Right ventricle myocardium superior (tissue), 1 donor: ENCODE results near the gene TTN. TPM values are rescaled to one million over a fixed set of nuclear protein-coding genes. Genes with fewer than 3 reads are reported as not detected.

Experiments used
- ATAC-seq: fragments of 200-7000 bp; cut with Tn5 transposase; one replicate; pipeline ENCODE4 v1.9.1; 2020; ENCODE audit warnings: mild to moderate bottlenecking; ENCODE audit not compliant: poor library complexity
- DNase-seq: peaks from one replicate; pipeline ENCODE4 v3.0.0-alpha.2; 2020
- intact Hi-C: fragments of 100-400 bp; cut with DNase I; formaldehyde crosslinking; loops from one replicate; pipeline ENCODE4 v1.11.2; 2022
- total RNA-seq: library from RNA; stranded (reverse); fragmentation: NEBNext Ultra II Directional; extraction: Animal tissue kit (Norgen Biotek cat#: 25700); gene quantifications from one replicate; pipeline ENCODE4 v1.2.1, GENCODE V29; 2021
- donor health status: DM: no; HTN: yes; CAD: no; lungs with severe emphysema.

The TTN gene
- total RNA-seq, 1 donor from 2014 or later, result 3,113 TPM

DNA sequence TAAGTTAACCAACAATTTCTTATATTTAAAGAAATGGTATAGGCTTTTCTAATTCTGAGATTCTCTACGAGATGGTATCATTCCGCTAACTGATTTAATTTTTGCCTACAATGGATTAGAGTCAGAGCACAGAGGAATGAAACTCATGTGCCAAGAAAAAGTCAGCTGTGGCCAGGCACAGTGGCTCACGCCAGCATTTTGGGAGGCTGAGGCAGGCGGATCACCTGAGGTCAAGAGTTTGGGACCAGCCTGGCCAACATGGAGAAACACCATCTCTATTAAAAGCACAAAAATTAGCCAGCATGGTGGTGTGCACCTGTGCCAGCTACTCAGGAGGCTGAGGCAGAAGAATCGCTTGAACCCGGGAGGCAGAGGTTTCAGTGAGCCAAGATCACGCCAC lies 17.0 kb upstream of the TTN start:
- DNase-seq (peak; percentile 41), ATAC-seq (no peak)
- intact Hi-C loops, result no loop called here

DNA sequence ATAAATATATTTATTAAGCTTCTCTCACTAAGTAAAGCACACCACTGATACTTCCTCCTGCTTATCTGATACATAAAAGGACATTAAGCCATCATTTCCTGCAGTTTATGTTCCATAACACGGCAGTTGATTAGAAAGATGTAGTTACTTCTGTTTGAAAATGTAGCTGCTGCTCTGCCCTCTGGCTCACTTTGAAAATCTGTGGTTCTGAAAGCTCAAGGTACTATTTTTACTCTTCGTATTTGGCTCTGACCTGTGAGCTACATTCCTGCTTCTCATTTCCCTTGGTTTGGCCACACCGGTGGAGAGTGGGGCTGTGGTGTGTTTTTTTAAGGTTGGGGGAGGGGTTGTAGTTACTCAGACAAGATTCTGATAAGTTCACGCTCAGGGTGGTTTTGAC lies 12.8 kb upstream of the TTN start:
- intact Hi-C loops, result no loop called here

DNA sequence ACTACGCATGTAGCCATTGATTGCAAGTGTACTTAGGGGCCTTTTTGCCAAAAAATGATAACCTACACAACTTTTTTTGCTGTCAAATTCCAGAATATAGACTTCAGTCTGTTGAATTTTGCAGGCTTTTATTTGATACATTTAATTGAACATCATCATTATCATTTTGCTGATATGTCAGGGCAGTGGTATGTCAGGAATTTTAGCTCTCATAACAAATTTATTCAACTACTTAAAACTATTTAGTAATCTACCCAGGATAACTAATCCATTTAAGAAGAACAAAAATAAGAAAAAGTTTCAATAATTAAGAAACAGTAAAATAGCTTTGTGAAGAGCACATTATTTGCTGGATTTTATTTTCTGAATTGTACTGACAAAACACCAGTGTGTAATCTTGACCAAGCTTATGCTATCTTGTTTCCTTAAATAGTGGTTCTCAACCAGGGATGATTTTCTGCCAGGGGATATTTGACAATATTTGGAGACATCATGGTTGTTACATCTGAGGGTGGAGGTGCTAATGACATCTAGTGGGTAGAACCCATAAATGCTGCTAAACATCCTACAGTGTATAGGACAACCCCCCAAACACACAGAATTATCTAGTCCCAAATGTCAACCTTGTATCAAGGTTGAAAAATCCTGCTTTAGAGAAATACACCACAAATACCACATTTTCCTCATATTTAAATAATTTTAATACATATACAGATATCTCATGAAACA lies 12.1 kb upstream of the TTN start:
- peak; percentile 78 for ATAC-seq
- DNase-seq, result no peak
- intact Hi-C loops, result no loop called here

More for the DNA sequence above, 12.8 kb upstream of the TTN start:
- DNase-seq (peak; percentile 43), ATAC-seq (peak; percentile 92)

DNA sequence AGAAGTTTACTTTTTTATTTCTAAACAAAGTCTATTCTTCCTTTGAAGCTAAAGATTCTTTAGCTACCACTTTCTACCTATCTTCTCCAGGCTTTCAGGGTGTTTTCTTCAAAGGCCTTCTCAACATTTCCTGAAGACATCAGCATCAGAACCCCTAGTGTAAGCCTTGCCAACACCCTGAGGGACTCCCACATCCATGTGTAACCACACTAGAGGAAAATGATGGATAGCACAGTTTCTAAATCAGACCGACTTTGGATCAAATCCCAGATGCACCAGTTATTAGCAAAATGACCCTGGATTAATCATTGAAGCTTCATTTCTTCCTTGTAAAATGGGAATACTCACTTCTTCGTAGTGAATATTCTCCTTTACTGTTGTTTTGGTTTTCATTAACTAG lies 4.7 kb upstream of the TTN start:
- ATAC-seq (no peak), DNase-seq (no peak)
- intact Hi-C loops, result no loop called here

DNA sequence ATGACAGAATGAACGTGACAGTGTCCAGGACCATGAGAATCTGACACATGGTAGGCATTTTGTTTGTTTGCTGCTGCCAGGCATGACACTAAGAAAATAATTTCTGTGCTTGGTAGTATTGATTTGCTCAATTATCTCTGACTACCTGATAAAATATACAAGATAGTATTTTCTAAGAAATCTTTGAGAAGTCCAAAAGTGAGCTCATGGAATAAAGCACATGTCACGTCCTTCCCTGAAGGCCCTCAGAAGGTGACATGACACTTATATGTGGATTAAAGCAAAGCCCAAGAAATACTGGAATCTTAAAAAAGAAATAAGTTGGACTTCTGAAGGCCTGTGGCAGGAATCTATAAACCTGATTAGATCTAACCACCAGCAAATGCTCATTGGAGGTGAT lies 3.8 kb upstream of the TTN start:
- no peak for DNase-seq
- intact Hi-C loops, result no loop called here
- no peak for ATAC-seq

DNA sequence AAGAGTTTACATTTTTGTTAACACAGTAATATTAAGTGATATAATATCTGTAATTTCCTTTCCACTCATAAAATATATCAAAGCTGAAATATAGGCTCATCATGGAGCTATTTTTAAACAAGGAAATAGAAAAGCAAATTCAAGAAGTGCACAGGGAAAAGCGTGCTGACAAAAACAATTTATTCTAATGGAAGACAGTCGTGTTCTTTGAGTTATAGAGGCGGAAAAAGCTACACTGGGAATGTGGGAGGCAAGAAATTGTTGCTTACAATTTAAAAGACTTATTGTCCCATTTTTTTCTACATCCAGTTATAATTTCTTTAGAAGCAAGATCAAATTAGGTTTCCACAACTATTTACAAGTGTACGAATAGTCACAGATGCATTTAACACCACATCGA lies 3.2 kb upstream of the TTN start:
- ATAC-seq (no peak), DNase-seq (no peak)
- intact Hi-C loops, result no loop called here

DNA sequence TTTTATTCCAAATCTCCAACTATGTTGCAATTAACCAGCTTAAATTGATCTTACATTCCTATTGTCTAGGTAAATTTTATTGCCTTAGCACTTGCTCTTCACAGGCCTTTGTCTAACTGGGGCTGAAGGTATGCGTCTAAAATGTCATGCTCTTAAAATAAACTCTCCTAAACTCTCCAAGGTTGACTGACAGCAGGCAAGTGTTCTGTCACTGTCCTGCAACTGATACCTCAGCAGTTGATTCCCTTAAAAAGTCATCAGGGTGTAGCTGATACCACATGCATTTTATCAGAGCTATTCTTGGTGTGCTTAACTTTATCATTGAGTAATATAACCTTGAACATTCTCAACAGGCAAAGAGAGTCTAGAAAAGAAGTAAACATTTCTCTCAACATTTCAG lies 680 bp downstream of the TTN start:
- intact Hi-C loops, result loop anchor here (10.0 kb wide), 1 partner anchor 48 kb away; no protein-coding TSS in a partner anchor
- DNase-seq (no peak), ATAC-seq (peak; percentile 79)

DNA sequence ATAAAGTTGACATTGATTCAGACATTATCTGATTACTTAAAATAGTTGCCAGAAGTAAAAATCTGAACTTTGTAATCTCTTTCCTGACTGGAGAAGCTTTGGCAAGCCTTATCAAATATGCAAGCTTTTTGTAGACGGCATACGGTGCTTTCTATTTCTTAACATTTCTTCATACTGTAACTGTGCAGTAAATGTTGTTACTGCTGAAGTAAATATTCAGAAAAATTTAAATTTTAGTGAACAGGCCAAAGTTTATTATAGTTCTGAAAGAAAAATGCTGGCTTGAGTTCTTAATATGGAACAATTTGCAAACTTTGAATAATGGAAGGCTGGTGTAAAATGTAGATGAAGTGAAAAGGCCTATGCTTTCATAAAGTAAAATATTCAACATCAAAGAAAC lies 1.8 kb downstream of the TTN start:
- DNase-seq (no peak), ATAC-seq (no peak)
- intact Hi-C loops, result loop anchor here (10.0 kb wide), 1 partner anchor 49 kb away; no protein-coding TSS in a partner anchor

DNA sequence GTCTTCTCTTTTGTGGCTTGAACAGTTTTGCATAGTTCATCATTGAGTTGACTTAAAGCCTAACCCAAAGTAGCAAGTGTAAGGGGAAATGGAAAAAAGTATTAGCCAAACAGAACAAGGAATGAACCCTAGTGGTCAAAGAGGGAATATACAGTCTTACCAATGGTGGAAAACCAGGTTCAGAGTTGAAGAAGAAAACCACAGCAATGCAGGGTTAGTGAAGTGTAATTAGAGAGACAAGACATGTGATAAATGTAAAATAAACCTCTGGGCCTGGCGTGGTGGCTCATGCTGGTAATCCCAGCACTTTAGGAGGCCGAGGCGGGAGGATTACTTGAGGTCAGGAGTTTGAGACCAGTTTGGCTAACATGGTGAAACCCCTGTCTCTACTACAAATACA lies 2.4 kb downstream of the TTN start:
- no peak for DNase-seq
- ATAC-seq, result no peak
- intact Hi-C loops, result loop anchor here (10.0 kb wide), 1 partner anchor 50 kb away; no protein-coding TSS in a partner anchor

DNA sequence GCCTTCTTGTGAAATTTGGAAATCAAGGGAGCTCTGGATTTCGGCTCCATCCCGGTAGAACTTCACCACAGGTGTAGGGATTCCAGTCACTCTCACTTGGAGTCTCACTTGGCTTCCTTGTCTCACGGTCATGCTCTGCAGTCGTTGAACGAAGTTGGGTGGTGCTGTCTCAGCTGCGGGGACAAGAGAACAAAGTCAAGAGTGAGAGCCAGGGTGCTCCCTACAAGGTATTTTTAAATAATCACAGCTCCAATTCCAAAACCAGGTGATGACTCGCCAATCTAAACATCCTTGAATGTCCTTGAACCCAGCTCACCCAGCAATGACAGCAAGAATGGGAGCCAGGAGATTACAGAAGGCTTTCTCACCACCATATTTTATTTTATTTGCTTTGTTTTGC lies 6.7 kb downstream of the TTN start:
- intact Hi-C loops, result loop anchor here (10.0 kb wide), 1 partner anchor 54 kb away; no protein-coding TSS in a partner anchor
- no peak for DNase-seq
- ATAC-seq, result peak; percentile 62

DNA sequence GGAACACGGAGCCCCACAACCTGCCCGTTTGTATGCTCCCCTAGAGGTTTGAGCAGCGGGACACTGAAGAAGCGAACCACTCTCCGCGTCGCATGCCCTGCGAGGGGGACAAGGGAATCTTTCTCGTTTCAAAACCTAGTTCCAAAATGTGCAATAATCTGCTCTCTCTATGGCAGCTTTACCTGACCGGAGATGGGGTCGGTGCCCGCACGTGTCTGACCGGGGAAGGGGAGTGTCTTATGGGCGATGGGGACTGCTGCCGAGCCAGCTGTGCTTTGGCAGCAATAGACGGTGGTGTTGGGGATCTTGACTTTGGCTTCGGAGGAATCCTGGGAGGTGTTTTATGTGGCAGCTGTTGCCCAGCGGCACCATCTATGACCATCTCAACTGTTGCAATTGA lies 7.9 kb downstream of the TTN start:
- intact Hi-C loops, result loop anchor here (5.0 kb wide), 1 partner anchor 113 kb away; no protein-coding TSS in a partner anchor
- no peak for ATAC-seq
- no peak for DNase-seq

DNA sequence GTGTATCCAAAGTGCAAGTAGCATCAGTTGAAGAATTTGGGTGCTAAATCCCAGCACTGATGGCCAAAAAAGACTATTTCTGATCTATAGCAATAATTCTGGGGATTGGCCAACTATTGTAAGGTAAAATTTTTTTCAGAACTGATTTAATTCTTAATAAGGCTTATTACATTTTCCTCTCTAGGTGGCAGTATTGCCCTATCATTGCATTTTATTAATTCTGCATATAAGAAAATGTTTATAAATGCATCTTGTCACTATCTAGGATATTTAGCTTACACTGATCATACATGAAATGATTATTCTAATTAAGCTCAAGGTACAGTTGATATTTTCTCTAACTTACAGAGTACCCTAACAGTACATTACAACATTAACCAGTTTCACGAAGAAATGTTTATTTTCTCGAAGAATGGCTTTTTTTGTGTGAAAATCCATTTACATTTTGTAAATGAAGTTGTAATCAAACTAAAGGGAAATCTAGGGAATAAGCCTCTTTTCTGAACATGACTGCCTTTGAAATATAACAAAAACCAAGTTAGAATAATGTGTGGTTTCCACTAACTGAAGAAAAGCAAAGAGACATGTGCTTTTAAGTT lies 11.0 kb downstream of the TTN start:
- ATAC-seq (no peak), DNase-seq (no peak)
- intact Hi-C loops, result loop anchor here (5.0 kb wide), 1 partner anchor 116 kb away; no protein-coding TSS in a partner anchor

DNA sequence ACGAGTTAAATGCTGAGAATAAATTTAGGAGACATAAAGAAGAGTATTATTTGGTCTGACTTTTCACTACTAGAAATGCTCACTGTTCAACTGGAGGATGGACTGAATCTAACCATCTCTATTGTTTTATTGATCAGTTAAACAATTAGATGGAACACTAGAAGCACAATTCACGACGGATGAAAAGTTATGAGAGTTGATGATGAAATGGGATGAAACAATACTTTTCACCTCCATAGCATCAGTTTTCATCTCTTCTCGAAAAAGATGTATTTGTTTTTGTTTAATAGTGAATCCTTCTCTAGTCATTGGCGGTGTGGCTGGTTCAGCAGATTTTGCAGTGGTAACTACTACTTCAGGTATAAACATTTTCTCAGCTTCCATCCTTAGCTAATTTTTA lies 19.3 kb downstream of the TTN start:
- intact Hi-C loops, result no loop called here
- no peak for DNase-seq
- ATAC-seq, result no peak

DNA sequence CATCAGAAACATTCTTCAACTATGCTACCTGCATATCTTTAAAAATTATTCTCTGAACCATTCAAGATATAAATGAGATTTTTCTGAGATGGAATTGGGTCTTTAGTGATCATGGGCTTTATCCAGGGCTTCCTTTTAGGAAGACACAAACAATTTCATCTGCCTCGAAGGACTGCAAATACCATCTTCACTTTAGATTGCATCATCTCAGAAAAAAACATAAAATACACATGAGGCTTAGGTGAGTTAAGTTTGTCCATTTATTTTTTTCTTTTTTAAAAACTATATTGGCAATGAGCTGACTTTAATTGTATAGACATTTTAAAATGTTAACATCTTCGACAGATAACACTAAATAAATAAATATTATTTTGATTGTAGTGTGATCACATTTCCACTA lies 20.1 kb downstream of the TTN start:
- DNase-seq (no peak), ATAC-seq (no peak)
- intact Hi-C loops, result no loop called here

DNA sequence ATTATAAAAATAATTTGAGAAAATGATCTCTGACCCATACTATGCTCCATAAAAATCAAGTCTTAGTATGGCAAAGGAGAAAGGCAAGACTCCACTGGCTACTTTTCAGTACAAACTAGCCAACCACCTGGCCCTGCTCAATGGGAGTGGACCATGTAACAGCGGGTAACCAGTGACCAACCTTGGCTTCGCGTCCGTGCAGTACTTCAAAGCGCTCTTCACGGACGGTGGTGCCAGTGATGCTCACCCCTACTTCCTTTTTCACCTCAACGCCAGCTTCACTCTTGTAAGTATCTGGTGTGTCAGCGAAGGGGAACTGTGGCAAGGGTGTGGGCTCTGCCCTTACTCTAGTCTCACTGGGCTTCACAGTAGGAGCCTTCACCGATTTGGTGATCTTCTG lies 23.3 kb downstream of the TTN start:
- DNase-seq (no peak), ATAC-seq (peak; percentile 14)
- intact Hi-C loops, result no loop called here

DNA sequence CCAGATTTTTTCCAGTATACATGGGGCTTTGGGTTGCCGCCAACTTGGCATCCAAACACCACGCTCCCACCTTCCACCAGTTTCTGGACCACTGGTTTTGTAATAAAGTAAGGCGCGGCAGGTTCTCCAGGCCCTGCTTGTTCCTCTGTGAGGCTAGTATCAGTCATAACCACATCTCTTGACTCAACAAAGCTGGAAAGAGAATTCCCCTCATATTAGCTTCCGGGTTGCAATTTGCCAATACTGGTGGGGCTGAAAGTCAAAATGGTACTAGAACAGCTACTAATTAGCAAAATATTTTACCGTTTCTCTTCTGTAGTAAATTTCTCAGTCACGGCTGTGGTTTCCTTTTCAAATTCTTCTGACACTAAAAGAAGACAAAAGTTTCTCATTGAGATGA lies 25.0 kb downstream of the TTN start:
- intact Hi-C loops, result no loop called here
- ATAC-seq (no peak), DNase-seq (no peak)

DNA sequence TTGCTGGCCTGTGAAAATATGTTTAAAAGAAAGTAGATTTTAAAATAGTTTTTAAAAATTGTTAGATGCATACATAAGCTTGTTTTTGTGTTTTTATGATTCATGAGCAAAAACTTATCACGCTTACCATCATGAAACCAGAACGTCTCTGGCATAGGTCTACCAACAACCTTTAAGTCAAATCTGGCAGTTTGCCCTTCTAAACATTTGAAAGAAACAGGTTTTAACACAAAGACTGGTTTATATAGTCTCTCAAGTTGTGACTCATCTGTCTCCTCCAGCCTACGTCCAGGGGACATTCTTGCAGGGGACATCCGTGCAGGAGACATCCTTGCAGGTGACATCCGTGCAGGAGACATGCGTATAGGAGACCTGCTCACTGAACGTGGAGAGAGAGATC lies 29.6 kb downstream of the TTN start:
- ATAC-seq, result no peak
- DNase-seq, result no peak
- intact Hi-C loops, result no loop called here

DNA sequence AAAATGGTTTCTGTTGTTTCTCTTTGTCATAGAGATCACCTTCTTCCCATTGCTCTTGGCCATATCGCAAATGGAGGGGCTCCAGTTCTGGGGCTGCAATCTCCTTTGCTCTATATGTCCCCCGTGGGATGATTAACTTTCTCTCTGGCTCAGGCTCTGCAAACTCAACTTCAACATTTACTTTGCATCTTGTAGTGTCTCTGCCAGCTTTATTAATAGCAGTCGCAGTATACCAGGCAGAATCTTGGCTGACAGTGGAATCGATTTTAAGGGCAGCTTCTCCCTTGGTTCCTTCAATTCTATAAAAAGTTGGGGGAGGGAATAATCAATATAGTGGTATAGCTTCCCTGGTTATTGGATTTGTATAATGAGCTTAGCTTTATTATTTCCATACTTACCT lies 30.5 kb downstream of the TTN start:
- DNase-seq (no peak), ATAC-seq (peak; percentile 30)
- intact Hi-C loops, result no loop called here

DNA sequence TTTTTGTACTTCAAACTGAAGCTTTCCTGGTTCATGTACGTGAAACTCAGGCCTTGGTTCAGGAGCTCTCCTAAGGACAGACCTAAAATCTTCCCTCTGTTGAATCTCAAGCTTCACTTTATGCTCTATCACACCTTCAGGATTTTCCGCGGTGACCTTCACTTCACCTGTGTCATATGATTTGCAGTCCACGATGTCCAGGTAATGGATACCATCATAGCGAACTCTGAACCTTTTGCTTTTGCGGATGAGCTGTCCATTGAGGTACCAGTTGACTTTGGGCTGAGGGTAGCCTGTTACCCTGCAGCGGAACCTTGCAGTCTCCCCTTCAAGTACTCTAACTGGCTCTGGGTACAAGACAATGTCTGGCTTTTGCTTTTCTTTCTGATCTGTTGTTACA lies 31.2 kb downstream of the TTN start:
- ATAC-seq (peak; percentile 19), DNase-seq (no peak)
- intact Hi-C loops, result no loop called here

DNA sequence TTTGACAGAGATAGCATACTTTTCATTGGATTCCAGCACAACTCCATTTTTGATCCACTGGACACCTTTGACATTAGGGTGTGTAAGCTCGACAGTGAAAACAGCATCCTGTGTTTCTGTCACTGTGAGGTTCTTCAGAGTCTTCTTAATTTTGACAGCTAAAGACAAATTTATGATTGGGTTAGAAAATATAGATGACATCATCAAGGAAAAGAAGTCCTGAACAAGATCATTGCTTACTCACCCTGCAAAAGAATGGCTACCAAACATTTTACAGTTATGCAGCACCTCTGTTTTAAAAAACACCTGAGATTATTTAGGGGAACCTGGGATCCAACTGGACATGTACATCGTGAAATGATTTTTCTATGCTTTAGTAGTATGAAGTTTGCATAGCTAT lies 36.7 kb downstream of the TTN start:
- DNase-seq, result no peak
- ATAC-seq, result no peak
- intact Hi-C loops, result no loop called here
